Heart left ventricle (tissue), 13 donors: ENCODE data around the gene STXBP5.

Experiments
- POLR2A ChIP-seq, 2 donors: fragments of 450-650 bp; IDR thresholded peaks; one replicate each; pipeline ENCODE4 v1.6.1; 2017; ENCODE audit warnings: antibody characterized with exemption in 2 of 2, mild to moderate bottlenecking in 2 of 2, moderate library complexity in 2 of 2
- TF ChIP-seq, protein P1 (sequence below), 12 donors: fragments of 200-600 bp; sonication (generic) in 4 of 12; IDR thresholded peaks; one replicate each; pipeline versions ENCODE4 v1.5.0 to v1.8.0; 2018 to 2022; ENCODE audit warnings: antibody characterized with exemption in 12 of 12, mild to moderate bottlenecking in 5 of 12
- donor health status: ischemic (EF 13 %, LVEDD 7.1; RV severe dilation, severe dysfunction).
- donor health status: DM: no; HTN: yes; CAD: no.
- donor health status: DM: no; HTN: no; CAD: no.
- donor health status: ischemic (EF 25% LVEDD 6.9; RV normal size, moderate dysfunction).
- donor health status: ischemic (EF 25% LVEDD 5.7; RV mildly dilated, moderate dysfunction).
- donor health status: ischemic (EF 35%, LVEDD 5.7; RV mildly dilated, moderate dysfunction).
- donor health status: nonischemic (EF 11% LVEDD 7.7; RV severe dilation, severe dysfunction).
- donor health status: DM: yes; HTN: yes; CAD: no.
- donor health status: PGD.
- donor health status: ischemic (EF 29% LVEDD 5.4; RV normal size, mild dysfunction).
- donor health status: nonischemic (EF 23%, LVEDD 6.1; RV moderate dilation, normal function).

DNA sequence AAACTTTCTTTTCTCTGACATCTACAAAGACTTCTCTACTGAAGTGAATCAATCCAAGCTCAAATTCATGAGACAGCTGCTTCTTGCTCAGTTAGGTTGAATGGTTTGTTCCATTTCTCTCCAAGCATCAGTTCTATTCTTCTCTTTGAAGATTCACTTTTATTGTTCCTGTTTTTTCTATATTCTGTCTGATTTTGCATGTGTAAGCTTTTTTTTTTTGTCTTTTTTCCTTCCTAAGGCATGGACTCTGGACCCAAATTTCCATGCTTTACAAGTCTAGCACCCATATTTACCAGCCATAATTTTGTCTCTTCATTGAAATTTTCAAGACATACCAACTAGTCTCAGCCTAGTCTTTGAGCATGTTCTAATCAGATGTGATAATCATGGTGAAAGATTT lies 25.9 kb upstream of the STXBP5 start:
- TF ChIP-seq, protein P1, sequence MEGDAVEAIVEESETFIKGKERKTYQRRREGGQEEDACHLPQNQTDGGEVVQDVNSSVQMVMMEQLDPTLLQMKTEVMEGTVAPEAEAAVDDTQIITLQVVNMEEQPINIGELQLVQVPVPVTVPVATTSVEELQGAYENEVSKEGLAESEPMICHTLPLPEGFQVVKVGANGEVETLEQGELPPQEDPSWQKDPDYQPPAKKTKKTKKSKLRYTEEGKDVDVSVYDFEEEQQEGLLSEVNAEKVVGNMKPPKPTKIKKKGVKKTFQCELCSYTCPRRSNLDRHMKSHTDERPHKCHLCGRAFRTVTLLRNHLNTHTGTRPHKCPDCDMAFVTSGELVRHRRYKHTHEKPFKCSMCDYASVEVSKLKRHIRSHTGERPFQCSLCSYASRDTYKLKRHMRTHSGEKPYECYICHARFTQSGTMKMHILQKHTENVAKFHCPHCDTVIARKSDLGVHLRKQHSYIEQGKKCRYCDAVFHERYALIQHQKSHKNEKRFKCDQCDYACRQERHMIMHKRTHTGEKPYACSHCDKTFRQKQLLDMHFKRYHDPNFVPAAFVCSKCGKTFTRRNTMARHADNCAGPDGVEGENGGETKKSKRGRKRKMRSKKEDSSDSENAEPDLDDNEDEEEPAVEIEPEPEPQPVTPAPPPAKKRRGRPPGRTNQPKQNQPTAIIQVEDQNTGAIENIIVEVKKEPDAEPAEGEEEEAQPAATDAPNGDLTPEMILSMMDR (IDR thresholded peaks at IDR 0.05) = no peak
- TF ChIP-seq POLR2A (IDR thresholded peaks at IDR 0.05) = no peak
